Measurements from ENCODE around the gene FRMD4A.

The FRMD4A gene

DNA sequence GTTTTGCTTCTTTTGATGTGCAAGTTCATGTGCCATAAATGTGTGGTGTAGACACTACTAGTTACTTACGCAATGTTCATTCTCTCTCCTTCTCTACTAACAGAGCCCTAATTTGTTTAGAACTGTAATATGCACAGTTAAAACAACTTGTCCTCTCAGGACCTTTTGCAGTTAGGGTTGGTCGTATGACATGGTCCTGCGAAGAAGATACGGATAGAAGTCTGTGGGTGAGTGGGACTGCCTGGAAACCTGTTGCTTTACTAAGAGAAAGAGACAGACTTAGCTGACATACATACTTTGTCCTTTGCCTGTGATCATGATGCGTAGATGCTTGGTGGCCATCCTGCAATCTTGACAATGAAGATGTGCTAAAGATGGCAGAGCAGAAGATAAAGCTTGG is 692.8 kb downstream of the FRMD4A start:
- no peaks in the 10 kb centered on the region for H3K9me2 ChIP-seq (replicated peaks; ENCODE audit: insufficient read depth, low read length)
- no peak overlapping the region for H3K9ac ChIP-seq (ENCODE audit: low read length)
- H3K9me3 ChIP-seq (ENCODE audit: insufficient read depth, low read length), result 0 out of 2 replicates have a peak, but pooled peaks cover 5% of the 10 kb centered on the region
- no peak for TF ChIP-seq EZH2phosphoT487 (conservative IDR thresholded peaks at IDR 0.05; ENCODE audit: low read length)
- TF ChIP-seq, protein P1, sequence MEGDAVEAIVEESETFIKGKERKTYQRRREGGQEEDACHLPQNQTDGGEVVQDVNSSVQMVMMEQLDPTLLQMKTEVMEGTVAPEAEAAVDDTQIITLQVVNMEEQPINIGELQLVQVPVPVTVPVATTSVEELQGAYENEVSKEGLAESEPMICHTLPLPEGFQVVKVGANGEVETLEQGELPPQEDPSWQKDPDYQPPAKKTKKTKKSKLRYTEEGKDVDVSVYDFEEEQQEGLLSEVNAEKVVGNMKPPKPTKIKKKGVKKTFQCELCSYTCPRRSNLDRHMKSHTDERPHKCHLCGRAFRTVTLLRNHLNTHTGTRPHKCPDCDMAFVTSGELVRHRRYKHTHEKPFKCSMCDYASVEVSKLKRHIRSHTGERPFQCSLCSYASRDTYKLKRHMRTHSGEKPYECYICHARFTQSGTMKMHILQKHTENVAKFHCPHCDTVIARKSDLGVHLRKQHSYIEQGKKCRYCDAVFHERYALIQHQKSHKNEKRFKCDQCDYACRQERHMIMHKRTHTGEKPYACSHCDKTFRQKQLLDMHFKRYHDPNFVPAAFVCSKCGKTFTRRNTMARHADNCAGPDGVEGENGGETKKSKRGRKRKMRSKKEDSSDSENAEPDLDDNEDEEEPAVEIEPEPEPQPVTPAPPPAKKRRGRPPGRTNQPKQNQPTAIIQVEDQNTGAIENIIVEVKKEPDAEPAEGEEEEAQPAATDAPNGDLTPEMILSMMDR (IDR thresholded peaks at IDR 0.05; ENCODE audit: insufficient read depth, low read length, poor library complexity, severe bottlenecking), result no peak
- no peaks in the 10 kb centered on the region for H3K36me3 ChIP-seq (ENCODE audit: low read length)
- no peaks in the 10 kb centered on the region for H3K79me2 ChIP-seq (ENCODE audit: insufficient read depth, low read length)
- H4K20me1 ChIP-seq (ENCODE audit: low read depth, low read length), result no peaks in the 10 kb centered on the region
- H2AFZ ChIP-seq (ENCODE audit: low read depth, low read length, severe bottlenecking), result no peak overlapping the region
- no peak overlapping the region for H3K4me3 ChIP-seq (ENCODE audit: insufficient read depth, low read length, poor library complexity, severe bottlenecking)
- H3F3A ChIP-seq (ENCODE audit: insufficient read depth), result no peaks in the 10 kb centered on the region
- no peak overlapping the region for H3K4me2 ChIP-seq (ENCODE audit: low read depth, low read length, poor library complexity, severe bottlenecking)
- no peaks in the 10 kb centered on the region for H3K27me3 ChIP-seq (ENCODE audit: low read length)
- H3K27ac ChIP-seq (ENCODE audit: low read depth, low read length), result no peak overlapping the region

DNA sequence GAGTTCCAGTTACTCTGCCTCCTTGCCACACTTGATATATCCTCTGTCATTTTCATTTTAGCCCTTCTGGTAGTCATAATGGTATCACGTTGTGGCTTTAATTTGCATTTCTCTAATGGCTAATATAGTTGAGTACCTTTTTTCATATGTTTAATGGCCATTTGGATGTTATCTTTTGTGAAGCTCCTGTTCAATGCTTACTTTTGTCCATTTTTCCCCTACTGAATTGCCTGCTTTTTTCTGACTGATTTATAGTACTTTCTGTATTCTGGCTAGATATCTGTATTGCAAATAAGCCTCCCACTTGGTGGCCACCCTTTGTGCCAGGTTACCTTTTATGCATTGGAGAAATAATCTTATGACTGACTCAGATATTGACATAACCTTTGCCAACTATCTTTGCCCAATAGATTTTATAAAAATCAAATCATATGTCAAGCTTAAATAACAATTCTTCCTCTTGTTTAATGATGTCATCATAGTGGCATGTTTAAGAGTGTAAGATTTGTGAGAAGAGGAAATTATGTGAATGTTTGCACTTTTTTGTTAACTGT is 693.3 kb downstream of the FRMD4A start:
- Histone ChIP-seq H4K20me1 (ENCODE audit: low read depth, low read length) (no peaks in the 10 kb centered on the region), H3F3A (ENCODE audit: insufficient read depth) (no peaks in the 10 kb centered on the region), H3K36me3 (ENCODE audit: low read length) (no peaks in the 10 kb centered on the region), H3K9me2 (replicated peaks; ENCODE audit: insufficient read depth, low read length) (no peaks in the 10 kb centered on the region), H3K27me3 (ENCODE audit: low read length) (no peaks in the 10 kb centered on the region), H2AFZ (ENCODE audit: low read depth, low read length, severe bottlenecking) (no peak overlapping the region), H3K27ac (ENCODE audit: low read depth, low read length) (no peak overlapping the region), H3K9ac (ENCODE audit: low read length) (no peak overlapping the region), H3K4me2 (ENCODE audit: low read depth, low read length, poor library complexity, severe bottlenecking) (no peak overlapping the region), H3K9me3 (ENCODE audit: insufficient read depth, low read length) (0 out of 2 replicates have a peak, but pooled peaks cover 4% of the 10 kb centered on the region), H3K79me2 (ENCODE audit: insufficient read depth, low read length) (no peaks in the 10 kb centered on the region), H3K4me3 (ENCODE audit: insufficient read depth, low read length, poor library complexity, severe bottlenecking) (no peak overlapping the region)
- TF ChIP-seq, protein P1 (IDR thresholded peaks at IDR 0.05; ENCODE audit: insufficient read depth, low read length, poor library complexity, severe bottlenecking), result no peak
- no peak for TF ChIP-seq EZH2phosphoT487 (conservative IDR thresholded peaks at IDR 0.05; ENCODE audit: low read length)

DNA sequence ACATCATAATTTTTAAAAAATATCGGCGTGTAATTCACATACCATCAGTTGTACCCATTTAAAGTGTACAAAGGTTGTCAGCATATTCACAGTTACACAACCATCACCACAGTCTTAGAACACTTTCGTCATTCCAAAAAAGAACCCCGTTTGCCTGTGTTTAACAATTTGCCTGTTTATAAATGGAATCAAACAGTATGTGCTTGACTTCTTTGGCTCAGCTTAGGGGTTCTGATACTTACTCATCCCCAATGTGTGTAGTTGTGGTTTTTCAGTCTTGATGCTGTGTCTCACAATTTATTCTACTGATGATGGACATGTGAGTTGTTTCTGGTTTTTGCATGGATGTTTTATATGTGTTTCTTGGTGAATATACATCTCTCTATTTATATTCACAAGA is 693.9 kb downstream of the FRMD4A start:
- H3K9me3 ChIP-seq (ENCODE audit: insufficient read depth, low read length), result no peaks in the 10 kb centered on the region
- no peaks in the 10 kb centered on the region for H3K79me2 ChIP-seq (ENCODE audit: insufficient read depth, low read length)
- no peak overlapping the region for H3K9ac ChIP-seq (ENCODE audit: low read length)
- no peaks in the 10 kb centered on the region for H3K36me3 ChIP-seq (ENCODE audit: low read length)
- H2AFZ ChIP-seq (ENCODE audit: low read depth, low read length, severe bottlenecking), result no peak overlapping the region
- TF ChIP-seq EZH2phosphoT487 (conservative IDR thresholded peaks at IDR 0.05; ENCODE audit: low read length), result no peak
- TF ChIP-seq, protein P1 (IDR thresholded peaks at IDR 0.05; ENCODE audit: insufficient read depth, low read length, poor library complexity, severe bottlenecking), result no peak
- H3K27ac ChIP-seq (ENCODE audit: low read depth, low read length), result no peak overlapping the region
- no peak overlapping the region for H3K4me2 ChIP-seq (ENCODE audit: low read depth, low read length, poor library complexity, severe bottlenecking)
- H3F3A ChIP-seq (ENCODE audit: insufficient read depth), result no peaks in the 10 kb centered on the region
- no peaks in the 10 kb centered on the region for H3K27me3 ChIP-seq (ENCODE audit: low read length)
- no peaks in the 10 kb centered on the region for H3K9me2 ChIP-seq (replicated peaks; ENCODE audit: insufficient read depth, low read length)
- H4K20me1 ChIP-seq (ENCODE audit: low read depth, low read length), result no peaks in the 10 kb centered on the region
- H3K4me3 ChIP-seq (ENCODE audit: insufficient read depth, low read length, poor library complexity, severe bottlenecking), result no peak overlapping the region

All from SU-DHL-6 (cell line).